ENCODE results near the gene SNU13.
"Not testable (repeated sequence)": the region's sequence is repeated elsewhere in the genome, so short reads cannot be mapped to it uniquely, and the experiment has no call there.

SNU13 gene

GRCh38 chr22:41688365-41689211 is at the start of gene SNU13:
TSS of gene SNU13 (minus strand) at chr22:41688867. CDS start at chr22:41688796, 71 bp downstream.
- DNase-seq (ENCODE audit: low spot score) = peak; percentile 92

GRCh38 chr22:41733241-41733640 is 44.6 kb upstream of the SNU13 start:
- not testable (repeated sequence) for DNase-seq (ENCODE audit: low spot score)

DNA sequence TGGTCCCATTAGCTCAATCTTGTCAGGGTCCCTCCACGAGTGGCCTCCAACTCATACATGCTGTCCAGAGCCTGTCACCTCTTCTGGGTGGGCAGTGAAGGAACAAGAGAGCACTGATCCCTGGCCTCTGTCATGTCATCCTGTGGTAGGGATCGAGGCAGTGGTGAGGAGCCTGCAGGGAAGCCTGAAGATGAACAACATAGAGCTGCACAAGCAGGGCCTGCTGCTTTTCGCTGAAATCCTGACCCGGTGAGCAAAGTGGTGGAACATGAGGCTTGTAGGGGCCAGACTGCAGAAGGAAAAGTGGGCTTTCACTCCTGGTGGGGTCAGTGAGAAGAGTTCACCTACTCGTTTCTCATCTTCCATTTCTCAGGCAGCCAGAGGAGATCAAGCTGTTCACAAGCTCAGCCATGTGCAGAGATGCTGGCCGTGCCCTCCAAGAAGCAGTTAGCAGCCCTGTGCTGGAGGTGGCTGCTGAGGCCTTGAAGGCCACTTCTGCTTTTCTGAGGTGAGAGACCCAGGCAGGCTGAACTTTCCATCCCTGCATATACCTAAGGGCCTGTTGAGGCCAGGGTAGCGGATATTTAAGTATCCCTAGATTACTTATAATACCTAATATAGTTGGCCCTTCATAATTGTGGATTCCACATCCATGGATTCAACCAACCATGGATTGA is 43.6 kb upstream of the SNU13 start:
- no peak for DNase-seq (ENCODE audit: low spot score)

GRCh38 chr22:41731609-41732008 is 42.9 kb upstream of the SNU13 start:
- no peak for DNase-seq (ENCODE audit: low spot score)

- DNase-seq (ENCODE audit: low spot score) = no peak
Observed at GRCh38 chr22:41725510-41726110, 36.9 kb upstream of the SNU13 start.

GRCh38 chr22:41722496-41722895 is 33.8 kb upstream of the SNU13 start:
- DNase-seq (ENCODE audit: low spot score) = no peak

GRCh38 chr22:41713004-41713403 is 24.3 kb upstream of the SNU13 start:
- DNase-seq (ENCODE audit: low spot score) = no peak

GRCh38 chr22:41709341-41709740 is 20.7 kb upstream of the SNU13 start:
- no peak for DNase-seq (ENCODE audit: low spot score)

DNA sequence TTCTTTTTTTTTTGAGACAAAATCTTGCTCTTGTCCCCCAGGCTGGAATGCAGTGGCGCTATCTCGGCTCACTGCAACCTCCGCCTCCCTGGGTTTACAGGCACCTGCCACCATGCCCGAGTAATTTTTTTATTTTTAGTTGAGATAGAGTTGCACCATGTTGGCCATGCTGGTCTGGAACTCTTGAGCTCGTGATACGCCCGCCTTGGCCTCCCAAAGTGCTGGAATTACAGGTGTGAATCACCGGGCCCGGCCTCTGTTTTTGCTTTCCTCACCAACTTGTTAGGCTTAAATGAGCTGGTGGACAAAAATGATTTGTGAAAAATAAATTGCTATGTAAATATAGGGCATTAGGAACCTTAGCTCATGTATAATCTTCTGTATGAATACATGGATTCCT is 14.1 kb upstream of the SNU13 start:
- DNase-seq (ENCODE audit: low spot score) = no peak

- no peak for DNase-seq (ENCODE audit: low spot score)
Observed at GRCh38 chr22:41700108-41700364, 11.4 kb upstream of the SNU13 start.

- DNase-seq (ENCODE audit: low spot score) = peak; percentile 96
Observed at GRCh38 chr22:41699264-41700107, 10.8 kb upstream of the SNU13 start, which contains the start of gene MEI1. TSS of gene MEI1 (plus strand) at chr22:41699503. CDS start at chr22:41699539, 36 bp downstream.

- peak; percentile 91 for DNase-seq (ENCODE audit: low spot score)
Observed at GRCh38 chr22:41697126-41697775, 8.6 kb upstream of the SNU13 start.

- DNase-seq (ENCODE audit: low spot score) = no peak
Observed at GRCh38 chr22:41696703-41697102, 8.0 kb upstream of the SNU13 start.

DNA sequence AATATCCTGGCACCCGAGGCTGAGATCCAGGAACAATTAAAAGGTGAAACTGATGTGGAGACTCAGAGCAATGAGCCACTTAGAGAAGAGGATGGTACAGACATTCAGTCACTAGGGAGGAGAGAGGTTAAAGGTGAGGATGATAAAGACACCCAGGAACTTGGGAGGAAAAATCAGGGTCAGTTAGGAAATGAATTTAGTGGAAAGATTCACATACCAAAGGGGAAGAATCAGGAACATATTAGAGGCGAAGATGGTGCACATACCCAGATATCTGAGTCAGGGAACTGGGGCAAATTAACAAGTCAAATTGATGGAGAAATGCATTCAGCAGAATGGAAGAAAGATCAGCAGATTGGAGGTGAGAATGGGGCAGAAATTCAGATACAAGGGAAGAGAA is 6.5 kb upstream of the SNU13 start:
- no peak for DNase-seq (ENCODE audit: low spot score)

- DNase-seq (ENCODE audit: low spot score) = no peak
Observed at GRCh38 chr22:41690476-41690875, 1.8 kb upstream of the SNU13 start.

GRCh38 chr22:41687901-41688364 is 734 bp downstream of the SNU13 start:
- DNase-seq (ENCODE audit: low spot score) = peak; percentile 35

GRCh38 chr22:41686890-41687289 is 1.8 kb downstream of the SNU13 start:
- not testable (repeated sequence) for DNase-seq (ENCODE audit: low spot score)

DNA sequence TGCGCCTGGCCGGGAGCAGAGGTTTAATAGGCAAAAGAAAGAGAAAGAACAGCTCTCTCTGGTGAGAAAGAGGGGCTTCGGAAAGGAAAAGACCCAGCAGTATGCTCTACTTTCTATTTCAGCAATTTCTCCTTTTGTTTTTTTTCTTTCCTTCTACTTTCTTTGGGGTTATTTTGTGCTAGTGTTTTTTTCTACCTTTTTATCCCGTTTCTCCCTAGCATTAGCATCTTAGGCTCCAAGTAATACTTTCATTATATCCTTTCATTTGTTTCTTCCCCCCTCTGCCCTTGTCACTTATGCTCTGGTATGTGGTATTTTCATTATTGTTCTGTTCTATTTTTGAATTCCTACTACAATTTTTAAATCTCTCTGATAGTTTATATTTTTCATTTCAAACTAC is 4.5 kb downstream of the SNU13 start:
- DNase-seq (ENCODE audit: low spot score) = no peak

DNA sequence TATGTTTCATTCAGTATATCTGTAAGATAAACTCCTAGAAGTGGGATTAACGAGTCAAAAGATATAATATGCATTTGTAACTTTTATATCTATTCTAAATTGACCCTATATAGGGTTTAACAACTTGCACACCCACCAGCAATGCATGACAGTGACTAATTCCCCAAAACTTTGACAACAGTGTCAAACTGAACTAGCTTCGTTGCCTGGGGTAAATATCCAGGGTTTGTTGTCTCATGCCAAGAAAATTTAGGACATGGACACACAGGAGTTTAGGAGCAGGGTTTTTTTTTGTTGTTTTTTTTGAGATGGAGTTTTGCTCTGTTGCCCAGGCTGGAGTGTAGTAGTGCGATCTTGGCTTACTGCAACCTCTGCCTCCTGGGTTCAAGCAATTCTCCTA is 5.1 kb downstream of the SNU13 start:
- no peak for DNase-seq (ENCODE audit: low spot score)

DNA sequence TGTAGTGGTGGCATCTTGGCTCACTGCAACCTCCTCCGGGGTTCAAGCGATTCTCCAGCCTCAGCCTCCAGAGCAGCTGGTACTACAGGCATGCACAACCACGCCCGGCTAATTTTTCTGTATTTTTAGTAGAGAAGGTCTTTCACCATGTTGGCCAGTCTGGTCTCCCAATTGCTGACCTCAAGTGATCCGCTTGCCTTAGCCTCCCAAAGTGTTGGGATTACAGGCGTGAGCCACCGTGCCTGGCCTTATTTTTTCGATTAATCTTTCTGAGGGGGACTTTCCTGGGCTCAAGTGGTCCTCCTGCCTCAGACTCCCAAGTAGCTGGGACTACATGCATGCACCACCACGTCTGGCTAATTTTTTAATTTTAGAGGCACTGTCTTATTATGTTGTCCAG is 5.6 kb downstream of the SNU13 start:
- DNase-seq (ENCODE audit: low spot score) = no peak

DNA sequence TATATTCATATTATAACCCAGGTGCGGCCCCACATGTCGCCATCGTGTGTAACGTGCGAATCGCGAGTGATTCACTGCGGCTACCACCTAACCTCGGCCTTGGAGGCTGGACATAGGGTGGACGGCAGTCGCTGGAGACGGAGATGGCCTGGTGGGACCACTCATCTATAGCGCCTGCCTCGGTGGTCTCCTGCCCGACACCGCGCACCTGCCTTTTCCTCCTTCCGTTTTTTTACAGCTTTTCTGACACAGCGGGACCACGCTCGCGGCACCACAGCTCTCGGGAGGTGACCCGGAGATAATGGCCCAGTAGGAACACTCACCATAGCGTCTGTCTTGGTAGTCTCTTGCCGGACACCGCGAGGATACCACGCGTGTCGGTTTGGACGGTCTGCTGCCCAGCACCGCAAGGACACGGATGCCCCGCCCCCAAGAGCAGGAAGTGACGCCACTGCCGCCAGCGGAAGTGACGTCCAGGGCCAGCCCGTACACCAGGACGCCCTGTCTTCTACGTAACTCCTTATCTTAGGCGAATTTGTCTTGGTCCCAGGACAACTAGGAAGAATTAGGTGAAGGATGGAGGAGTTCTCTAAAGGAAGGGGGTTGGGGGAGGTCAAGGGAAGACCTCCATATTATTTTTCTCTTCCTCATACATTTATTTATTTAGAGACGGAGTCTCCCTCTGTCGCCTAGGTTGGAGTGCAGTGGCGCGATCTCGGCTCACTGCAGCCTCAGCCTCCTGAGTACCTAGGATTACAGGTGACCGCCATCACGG is 6.4 kb downstream of the SNU13 start:
- peak; percentile 88 for DNase-seq (ENCODE audit: low spot score)

Data from AG08396 (cell line).